ENCODE measurements around the gene ABCD3.

The ABCD3 gene

GRCh38 chr1:94456736-94457135 lies 38.5 kb downstream of the ABCD3 start:
- in situ Hi-C loops (cut with MboI; ENCODE audit: low sequenced_read_pairs): loop anchor here (10.0 kb wide), 1 partner anchor 392 kb away; no protein-coding TSS in a partner anchor

GRCh38 chr1:94462606-94463005 lies 44.4 kb downstream of the ABCD3 start:
- in situ Hi-C loops (cut with MboI; ENCODE audit: low sequenced_read_pairs): no loop called here

GRCh38 chr1:94463056-94463764 lies 45.0 kb downstream of the ABCD3 start:
- in situ Hi-C loops (cut with MboI; ENCODE audit: low sequenced_read_pairs): no loop called here

- in situ Hi-C loops (cut with MboI; ENCODE audit: low sequenced_read_pairs): no loop called here
Measured at GRCh38 chr1:94463765-94464330, 45.7 kb downstream of the ABCD3 start.

- in situ Hi-C loops (cut with MboI; ENCODE audit: low sequenced_read_pairs): no loop called here
Measured at GRCh38 chr1:94468708-94469107, 50.5 kb downstream of the ABCD3 start.

- in situ Hi-C loops (cut with MboI; ENCODE audit: low sequenced_read_pairs): no loop called here
Measured at GRCh38 chr1:94471271-94471670, 53.1 kb downstream of the ABCD3 start.

GRCh38 chr1:94475232-94475631 lies 57.0 kb downstream of the ABCD3 start:
- in situ Hi-C loops (cut with MboI; ENCODE audit: low sequenced_read_pairs): loop anchor here (25.0 kb wide), 1 partner anchor 562 kb away; no protein-coding TSS in a partner anchor

GRCh38 chr1:94479682-94480081 lies 61.5 kb downstream of the ABCD3 start:
- in situ Hi-C loops (cut with MboI; ENCODE audit: low sequenced_read_pairs): loop anchor here (25.0 kb wide), 1 partner anchor 558 kb away; no protein-coding TSS in a partner anchor

- in situ Hi-C loops (cut with MboI; ENCODE audit: low sequenced_read_pairs): loop anchor here (25.0 kb wide), 1 partner anchor 556 kb away; no protein-coding TSS in a partner anchor
Measured at GRCh38 chr1:94481473-94481933, 63.3 kb downstream of the ABCD3 start.

GRCh38 chr1:94486990-94487389 lies 68.8 kb downstream of the ABCD3 start:
- in situ Hi-C loops (cut with MboI; ENCODE audit: low sequenced_read_pairs): loop anchor here (25.0 kb wide), 1 partner anchor 550 kb away; no protein-coding TSS in a partner anchor

- in situ Hi-C loops (cut with MboI; ENCODE audit: low sequenced_read_pairs): loop anchor here (25.0 kb wide), 1 partner anchor 547 kb away; no protein-coding TSS in a partner anchor
Measured at GRCh38 chr1:94490556-94490955, 72.4 kb downstream of the ABCD3 start.

GRCh38 chr1:94496076-94496755 lies 78.0 kb downstream of the ABCD3 start:
- in situ Hi-C loops (cut with MboI; ENCODE audit: low sequenced_read_pairs): loop anchor here (25.0 kb wide), 1 partner anchor 541 kb away; no protein-coding TSS in a partner anchor

GRCh38 chr1:94501426-94501825 lies 83.2 kb downstream of the ABCD3 start:
- in situ Hi-C loops (cut with MboI; ENCODE audit: low sequenced_read_pairs): no loop called here

- in situ Hi-C loops (cut with MboI; ENCODE audit: low sequenced_read_pairs): no loop called here
Measured at GRCh38 chr1:94501935-94502334, 83.7 kb downstream of the ABCD3 start.

GRCh38 chr1:94503153-94503552 lies 85.0 kb downstream of the ABCD3 start:
- in situ Hi-C loops (cut with MboI; ENCODE audit: low sequenced_read_pairs): no loop called here

- in situ Hi-C loops (cut with MboI; ENCODE audit: low sequenced_read_pairs): no loop called here
Measured at GRCh38 chr1:94504601-94505000, 86.4 kb downstream of the ABCD3 start.

GRCh38 chr1:94512816-94513215 lies 94.6 kb downstream of the ABCD3 start:
- in situ Hi-C loops (cut with MboI; ENCODE audit: low sequenced_read_pairs): no loop called here

- in situ Hi-C loops (cut with MboI; ENCODE audit: low sequenced_read_pairs): no loop called here
Measured at GRCh38 chr1:94514095-94514727, 96.0 kb downstream of the ABCD3 start.

GRCh38 chr1:94515296-94515947 lies 97.2 kb downstream of the ABCD3 start:
- in situ Hi-C loops (cut with MboI; ENCODE audit: low sequenced_read_pairs): no loop called here

- in situ Hi-C loops (cut with MboI; ENCODE audit: low sequenced_read_pairs): no loop called here
Measured at GRCh38 chr1:94519351-94519750, 101.2 kb downstream of the ABCD3 start.
